ENCODE measurements around the gene PXDN.

The PXDN gene

GRCh38 chr2:1697601-1698000 lies 46.7 kb downstream of the PXDN start:
- H3K27ac ChIP-seq (ENCODE audit: low read depth, low read length, severe bottlenecking): no peak overlapping the region
- H3K4me3 ChIP-seq (ENCODE audit: extremely low read depth, insufficient read depth, low read length, poor library complexity, severe bottlenecking): no peak overlapping the region
- H3K9me3 ChIP-seq (ENCODE audit: control insufficient read depth, low read length): no peaks in the 10 kb centered on the region
- peaks cover 19% of the 10 kb centered on the region for H3K36me3 ChIP-seq (ENCODE audit: control insufficient read depth, insufficient read depth, low read length)
- WGBS, 2 experiments (ENCODE audit: insufficient coverage in 2 of 2): 94 to 98% methylated on average over 6 to 7 of the region's 9 CpGs
- peaks cover 12% of the 10 kb centered on the region for H3K4me1 ChIP-seq (ENCODE audit: control insufficient read depth, insufficient read depth, low read length, poor library complexity, severe bottlenecking)

GRCh38 chr2:1696472-1696871 lies 47.8 kb downstream of the PXDN start:
- 75 to 94% methylated on average over 1 to 3 of the region's 3 CpGs for WGBS, 2 experiments (ENCODE audit: insufficient coverage in 2 of 2)
- H3K4me3 ChIP-seq (ENCODE audit: extremely low read depth, insufficient read depth, low read length, poor library complexity, severe bottlenecking): no peak overlapping the region
- peaks cover 25% of the 10 kb centered on the region for H3K36me3 ChIP-seq (ENCODE audit: control insufficient read depth, insufficient read depth, low read length)
- no peaks in the 10 kb centered on the region for H3K9me3 ChIP-seq (ENCODE audit: control insufficient read depth, low read length)
- no peak overlapping the region for H3K27ac ChIP-seq (ENCODE audit: low read depth, low read length, severe bottlenecking)
- H3K4me1 ChIP-seq (ENCODE audit: control insufficient read depth, insufficient read depth, low read length, poor library complexity, severe bottlenecking): peaks cover 6% of the 10 kb centered on the region

GRCh38 chr2:1694371-1695271 lies 49.7 kb downstream of the PXDN start:
- Histone ChIP-seq H3K9me3 (ENCODE audit: control insufficient read depth, low read length) (no peaks in the 10 kb centered on the region), H3K36me3 (ENCODE audit: control insufficient read depth, insufficient read depth, low read length) (peaks cover 40% of the 10 kb centered on the region), H3K4me3 (ENCODE audit: extremely low read depth, insufficient read depth, low read length, poor library complexity, severe bottlenecking) (no peak overlapping the region), H3K27ac (ENCODE audit: low read depth, low read length, severe bottlenecking) (no peak overlapping the region), H3K4me1 (ENCODE audit: control insufficient read depth, insufficient read depth, low read length, poor library complexity, severe bottlenecking) (peaks cover 14% of the 10 kb centered on the region)
- 93 to 95% methylated on average over 19 to 21 of the region's 25 CpGs for WGBS, 2 experiments (ENCODE audit: insufficient coverage in 2 of 2)

- H3K27ac ChIP-seq (ENCODE audit: low read depth, low read length, severe bottlenecking): no peak overlapping the region
- 86 to 92% methylated on average over 5 to 9 of the region's 9 CpGs for WGBS, 2 experiments (ENCODE audit: insufficient coverage in 2 of 2)
Observed at GRCh38 chr2:1693723-1694122, 50.6 kb downstream of the PXDN start.

GRCh38 chr2:1692342-1692741 lies 52.0 kb downstream of the PXDN start:
- H3K27ac ChIP-seq (ENCODE audit: low read depth, low read length, severe bottlenecking): no peak overlapping the region
- H3K4me1 ChIP-seq (ENCODE audit: control insufficient read depth, insufficient read depth, low read length, poor library complexity, severe bottlenecking): peaks cover 27% of the 10 kb centered on the region
- no peak overlapping the region for H3K4me3 ChIP-seq (ENCODE audit: extremely low read depth, insufficient read depth, low read length, poor library complexity, severe bottlenecking)
- no peaks in the 10 kb centered on the region for H3K9me3 ChIP-seq (ENCODE audit: control insufficient read depth, low read length)
- 95 to 97% methylated on average over 11 of the region's 11 CpGs for WGBS, 2 experiments (ENCODE audit: insufficient coverage in 2 of 2)
- peaks cover 59% of the 10 kb centered on the region for H3K36me3 ChIP-seq (ENCODE audit: control insufficient read depth, insufficient read depth, low read length)

More at GRCh38 chr2:1693723-1694122, 50.6 kb downstream of the PXDN start:
- no peak overlapping the region for H3K4me3 ChIP-seq (ENCODE audit: extremely low read depth, insufficient read depth, low read length, poor library complexity, severe bottlenecking)
- H3K4me1 ChIP-seq (ENCODE audit: control insufficient read depth, insufficient read depth, low read length, poor library complexity, severe bottlenecking): peaks cover 14% of the 10 kb centered on the region
- H3K36me3 ChIP-seq (ENCODE audit: control insufficient read depth, insufficient read depth, low read length): peaks cover 49% of the 10 kb centered on the region
- H3K9me3 ChIP-seq (ENCODE audit: control insufficient read depth, low read length): no peaks in the 10 kb centered on the region

GRCh38 chr2:1691366-1691765 lies 52.9 kb downstream of the PXDN start:
- H3K9me3 ChIP-seq (ENCODE audit: control insufficient read depth, low read length): no peaks in the 10 kb centered on the region
- H3K27ac ChIP-seq (ENCODE audit: low read depth, low read length, severe bottlenecking): no peak overlapping the region
- peaks cover 37% of the 10 kb centered on the region for H3K4me1 ChIP-seq (ENCODE audit: control insufficient read depth, insufficient read depth, low read length, poor library complexity, severe bottlenecking)
- 94 to 95% methylated on average over 7 to 8 of the region's 9 CpGs for WGBS, 2 experiments (ENCODE audit: insufficient coverage in 2 of 2)
- H3K36me3 ChIP-seq (ENCODE audit: control insufficient read depth, insufficient read depth, low read length): peaks cover 67% of the 10 kb centered on the region
- no peak overlapping the region for H3K4me3 ChIP-seq (ENCODE audit: extremely low read depth, insufficient read depth, low read length, poor library complexity, severe bottlenecking)

GRCh38 chr2:1690056-1690775 lies 54.1 kb downstream of the PXDN start:
- H3K9me3 ChIP-seq (ENCODE audit: control insufficient read depth, low read length): no peaks in the 10 kb centered on the region
- no peak overlapping the region for H3K4me3 ChIP-seq (ENCODE audit: extremely low read depth, insufficient read depth, low read length, poor library complexity, severe bottlenecking)
- H3K4me1 ChIP-seq (ENCODE audit: control insufficient read depth, insufficient read depth, low read length, poor library complexity, severe bottlenecking): peaks cover 48% of the 10 kb centered on the region
- H3K36me3 ChIP-seq (ENCODE audit: control insufficient read depth, insufficient read depth, low read length): peaks cover 75% of the 10 kb centered on the region
- 94 to 100% methylated on average over 4 to 6 of the region's 10 CpGs for WGBS, 2 experiments (ENCODE audit: insufficient coverage in 2 of 2)
- H3K27ac ChIP-seq (ENCODE audit: low read depth, low read length, severe bottlenecking): no peak overlapping the region

- 98% methylated on average over 5 to 8 of the region's 10 CpGs for WGBS, 2 experiments (ENCODE audit: insufficient coverage in 2 of 2)
Observed at GRCh38 chr2:1688859-1689258, 55.5 kb downstream of the PXDN start.

GRCh38 chr2:1688161-1688560 lies 56.2 kb downstream of the PXDN start:
- H3K4me1 ChIP-seq (ENCODE audit: control insufficient read depth, insufficient read depth, low read length, poor library complexity, severe bottlenecking): peaks cover 43% of the 10 kb centered on the region
- H3K9me3 ChIP-seq (ENCODE audit: control insufficient read depth, low read length): no peaks in the 10 kb centered on the region
- 96 to 98% methylated on average over 9 to 11 of the region's 11 CpGs for WGBS, 2 experiments (ENCODE audit: insufficient coverage in 2 of 2)
- H3K4me3 ChIP-seq (ENCODE audit: extremely low read depth, insufficient read depth, low read length, poor library complexity, severe bottlenecking): no peak overlapping the region
- H3K36me3 ChIP-seq (ENCODE audit: control insufficient read depth, insufficient read depth, low read length): peaks cover 82% of the 10 kb centered on the region
- no peak overlapping the region for H3K27ac ChIP-seq (ENCODE audit: low read depth, low read length, severe bottlenecking)

More at GRCh38 chr2:1688859-1689258, 55.5 kb downstream of the PXDN start:
- peaks cover 43% of the 10 kb centered on the region for H3K4me1 ChIP-seq (ENCODE audit: control insufficient read depth, insufficient read depth, low read length, poor library complexity, severe bottlenecking)
- H3K4me3 ChIP-seq (ENCODE audit: extremely low read depth, insufficient read depth, low read length, poor library complexity, severe bottlenecking): no peak overlapping the region
- H3K36me3 ChIP-seq (ENCODE audit: control insufficient read depth, insufficient read depth, low read length): peaks cover 79% of the 10 kb centered on the region
- no peaks in the 10 kb centered on the region for H3K9me3 ChIP-seq (ENCODE audit: control insufficient read depth, low read length)
- H3K27ac ChIP-seq (ENCODE audit: low read depth, low read length, severe bottlenecking): no peak overlapping the region

- Histone ChIP-seq H3K36me3 (ENCODE audit: control insufficient read depth, insufficient read depth, low read length) (peaks cover 87% of the 10 kb centered on the region), H3K27ac (ENCODE audit: low read depth, low read length, severe bottlenecking) (peak overlapping the region; percentile 89), H3K9me3 (ENCODE audit: control insufficient read depth, low read length) (no peaks in the 10 kb centered on the region), H3K4me3 (ENCODE audit: extremely low read depth, insufficient read depth, low read length, poor library complexity, severe bottlenecking) (no peak overlapping the region), H3K4me1 (ENCODE audit: control insufficient read depth, insufficient read depth, low read length, poor library complexity, severe bottlenecking) (peaks cover 43% of the 10 kb centered on the region)
- WGBS, 2 experiments (ENCODE audit: insufficient coverage in 2 of 2): 82 to 84% methylated on average over 6 to 14 of the region's 14 CpGs
Observed at GRCh38 chr2:1687254-1687653, 57.1 kb downstream of the PXDN start.

GRCh38 chr2:1686784-1687105 lies 57.6 kb downstream of the PXDN start:
- Histone ChIP-seq H3K4me1 (ENCODE audit: control insufficient read depth, insufficient read depth, low read length, poor library complexity, severe bottlenecking) (peaks cover 43% of the 10 kb centered on the region), H3K4me3 (ENCODE audit: extremely low read depth, insufficient read depth, low read length, poor library complexity, severe bottlenecking) (no peak overlapping the region), H3K9me3 (ENCODE audit: control insufficient read depth, low read length) (no peaks in the 10 kb centered on the region), H3K36me3 (ENCODE audit: control insufficient read depth, insufficient read depth, low read length) (peaks cover 87% of the 10 kb centered on the region), H3K27ac (ENCODE audit: low read depth, low read length, severe bottlenecking) (peak overlapping the region; percentile 89)
- 79 to 88% methylated on average over 12 to 13 of the region's 14 CpGs for WGBS, 2 experiments (ENCODE audit: insufficient coverage in 2 of 2)
